GM18520 (cell line): ENCODE data around the gene FAHD2B.
"Not testable (repeated sequence)": the region's sequence is repeated elsewhere in the genome, so short reads cannot be mapped to it uniquely, and the experiment has no call there.

Experiments
- ATAC-seq: cut with Tn5 transposase; IDR thresholded peaks from one replicate; pipeline ENCODE4 v1.9.1; 2021; ENCODE audit not compliant: unreplicated experiment

FAHD2B gene

GRCh38 chr2:97068722-97069121 lies 26.0 kb downstream of the FAHD2B start:
- not testable (repeated sequence) for ATAC-seq

GRCh38 chr2:97068074-97068473 lies 26.6 kb downstream of the FAHD2B start:
- no peak for ATAC-seq

DNA sequence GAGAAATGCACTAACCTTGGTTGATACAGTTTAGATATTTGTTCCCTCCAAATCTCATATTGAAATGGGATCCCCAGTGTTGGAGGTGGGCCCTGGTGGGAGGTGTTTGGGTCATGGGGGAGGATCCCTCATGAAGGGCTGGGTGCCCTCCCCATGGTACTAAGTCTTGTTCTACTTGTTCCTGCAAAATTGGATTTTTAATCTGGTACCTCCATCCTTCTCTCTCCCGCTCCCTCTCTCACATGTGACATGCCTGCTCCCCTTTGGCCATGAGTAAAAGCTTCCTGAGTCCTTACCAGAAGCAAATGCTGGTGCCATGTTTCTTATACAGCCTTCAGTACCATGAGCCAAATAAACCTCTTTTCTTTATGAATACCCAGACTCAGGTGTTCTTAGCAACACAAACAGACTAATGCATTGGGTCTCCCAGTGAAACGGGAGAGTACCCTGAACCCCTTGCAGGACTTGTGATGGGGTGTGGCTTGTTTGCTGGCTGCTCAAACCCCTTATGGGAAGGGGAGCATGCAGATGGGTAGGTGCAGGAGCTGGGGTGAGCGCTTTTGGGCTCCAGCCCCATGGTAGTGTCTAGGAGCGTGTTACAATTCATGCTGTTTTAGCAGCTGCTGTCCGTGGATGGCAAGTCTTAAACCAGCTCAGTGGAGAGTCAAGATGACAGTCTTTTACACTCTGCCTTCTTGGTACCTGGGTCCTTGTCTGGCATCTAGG lies 27.2 kb downstream of the FAHD2B start:
- no peak for ATAC-seq

DNA sequence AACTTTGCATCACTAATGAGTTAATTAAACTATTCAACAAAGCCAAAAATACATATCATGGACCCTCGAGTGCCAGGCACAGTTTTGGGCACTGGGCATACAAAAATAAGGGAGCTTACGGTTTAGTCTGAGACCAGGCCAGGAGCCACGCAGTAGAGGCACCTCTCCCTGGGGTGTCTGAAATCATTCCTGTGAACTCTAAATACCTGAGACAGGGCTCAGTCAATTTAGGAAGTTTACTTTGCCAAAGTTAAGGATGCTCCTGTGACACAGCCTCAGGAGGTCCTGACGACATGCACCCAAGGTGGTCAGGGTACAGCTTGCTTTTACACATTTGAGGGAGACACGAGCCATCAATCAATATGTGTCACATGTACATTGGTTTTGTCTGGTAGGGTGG lies 28.7 kb downstream of the FAHD2B start:
- not testable (repeated sequence) for ATAC-seq

GRCh38 chr2:97062020-97062419 lies 32.7 kb downstream of the FAHD2B start:
- ATAC-seq: not testable (repeated sequence)

DNA sequence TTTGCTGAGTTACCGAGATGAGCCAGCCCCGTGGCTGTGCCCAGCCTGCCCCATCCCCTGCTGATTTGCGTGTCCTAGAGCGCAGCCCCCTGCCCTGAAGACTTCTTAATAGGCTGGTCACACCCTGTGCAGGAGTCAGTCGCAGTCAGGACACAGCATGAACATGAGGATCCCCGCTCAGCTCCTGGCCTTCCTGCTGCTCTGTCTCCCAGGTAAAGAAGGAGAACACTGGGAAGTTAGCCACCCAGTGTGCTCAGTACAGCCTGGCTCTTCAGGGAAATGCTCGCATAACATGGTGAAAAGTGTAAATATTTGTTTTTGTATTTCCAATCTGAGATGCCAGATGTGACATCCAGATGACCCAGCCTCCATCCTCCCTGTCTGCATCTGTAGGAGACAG lies 34.9 kb downstream of the FAHD2B start:
- ATAC-seq: not testable (repeated sequence)

GRCh38 chr2:97056150-97056549 lies 38.5 kb downstream of the FAHD2B start:
- not testable (repeated sequence) for ATAC-seq

DNA sequence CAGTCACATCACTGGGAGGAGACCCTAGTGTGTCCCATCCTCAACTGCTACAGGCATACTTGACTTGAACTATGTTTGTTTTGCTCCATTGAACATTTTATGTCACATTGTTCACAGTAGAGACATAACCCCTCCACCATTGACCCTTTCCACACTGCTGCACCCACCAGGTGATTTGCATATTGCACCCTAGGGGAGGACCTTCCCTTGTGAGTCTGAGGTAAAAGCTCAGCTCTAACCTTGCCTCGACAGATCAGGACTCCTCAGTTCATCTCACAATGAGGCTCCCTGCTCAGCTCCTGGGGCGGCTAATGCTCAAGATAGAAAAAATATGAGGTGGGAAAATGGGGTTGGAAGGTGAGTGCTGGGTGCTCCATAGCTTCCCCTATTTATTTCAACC lies 44.6 kb downstream of the FAHD2B start:
- not testable (repeated sequence) for ATAC-seq

- ATAC-seq: not testable (repeated sequence)
Observed at GRCh38 chr2:97048448-97048847, 46.2 kb downstream of the FAHD2B start.

- ATAC-seq: not testable (repeated sequence)
Observed at GRCh38 chr2:97046676-97047075, 48.0 kb downstream of the FAHD2B start.

GRCh38 chr2:97045895-97046499 lies 48.7 kb downstream of the FAHD2B start:
- ATAC-seq: not testable (repeated sequence)
